ENCODE measurements around the gene SELENOI.

DNA sequence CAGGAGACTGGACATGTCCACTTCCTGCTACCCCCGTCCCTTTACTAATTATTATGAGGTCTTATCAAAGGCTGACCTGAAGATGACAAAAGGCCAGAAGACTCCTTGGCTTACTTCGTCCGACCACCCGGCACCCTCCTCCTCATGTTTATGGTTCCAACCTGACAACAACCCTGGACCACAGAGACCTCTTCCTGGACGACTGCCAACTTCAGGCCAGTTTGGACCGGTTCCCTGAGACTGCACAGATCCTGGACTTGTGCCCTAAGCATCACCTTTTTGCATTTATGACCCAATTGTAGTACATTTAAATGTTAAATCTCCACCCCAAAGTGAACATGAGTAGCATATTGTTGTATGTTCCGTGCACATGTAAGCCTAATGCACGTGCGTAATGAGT is 61.6 kb downstream of the SELENOI start:
- no peak for TF ChIP-seq POLR2A (IDR thresholded peaks at IDR 0.05)
- TF ChIP-seq CTCF (IDR thresholded peaks at IDR 0.05): no peak
- TF ChIP-seq EP300 (IDR thresholded peaks at IDR 0.05): no peak
